T-helper 1 cell treated with Interleukin-12 subunit alpha and Interleukin-12 subunit beta and Interleukin-4 antibody, amounts not matched to agents 30 μg/mL and 1 μg/mL, for 36 hours (primary cell): ENCODE results near the gene SLC25A13.
A peak's percentile ranks its signal among the peaks of the same experiment; 100 is the strongest.

Source experiments
- H3K27ac Mint-ChIP-seq: one replicate; pipeline ENCODE4 v1.8.0; 2021; ENCODE audit warnings: mild to moderate bottlenecking, mixed read lengths
- H3K27me3 Mint-ChIP-seq: one replicate; pipeline ENCODE4 v1.8.0; 2021; ENCODE audit warnings: low read depth, mixed read lengths
- H3K36me3 Mint-ChIP-seq: one replicate; pipeline ENCODE4 v1.8.0; 2021; ENCODE audit warnings: low read depth, mixed read lengths
- H3K4me1 Mint-ChIP-seq: one replicate; pipeline ENCODE4 v1.8.0; 2021; ENCODE audit warnings: low read depth, mixed read lengths
- H3K4me3 Mint-ChIP-seq: one replicate; pipeline ENCODE4 v1.8.0; 2021; ENCODE audit warnings: mild to moderate bottlenecking, moderate library complexity, mixed read lengths
- H3K9me3 Mint-ChIP-seq: one replicate; pipeline ENCODE4 v1.8.0; 2021; ENCODE audit warnings: mixed read lengths

The SLC25A13 gene

DNA sequence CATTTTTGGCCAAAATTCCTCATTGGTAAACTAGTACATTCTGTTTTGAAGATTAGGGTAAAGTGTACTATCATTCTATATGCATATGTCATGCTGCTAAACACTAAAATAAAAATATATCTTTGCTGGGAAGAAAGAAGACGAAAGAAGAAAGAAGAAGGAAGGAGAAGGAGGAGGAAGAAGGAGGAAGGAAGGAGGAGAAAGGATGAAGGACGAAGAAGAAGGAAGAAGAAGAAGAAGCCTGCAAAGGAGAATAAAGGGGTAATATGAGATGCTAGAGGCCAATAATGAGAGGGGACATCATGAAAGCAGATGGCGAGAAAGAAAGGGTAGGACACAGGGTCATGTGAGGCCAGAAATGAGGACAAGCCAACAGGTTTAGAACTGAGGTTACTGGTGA, 8.0 kb downstream of the SLC25A13 start:
- no peaks in the 10 kb centered on the region for H3K9me3 Mint-ChIP-seq
- H3K27me3 Mint-ChIP-seq, result no peaks in the 10 kb centered on the region
- no peak overlapping the region for H3K4me3 Mint-ChIP-seq
- H3K36me3 Mint-ChIP-seq, result no peaks in the 10 kb centered on the region
- peaks cover 3% of the 10 kb centered on the region for H3K4me1 Mint-ChIP-seq
- H3K27ac Mint-ChIP-seq, result no peak overlapping the region

DNA sequence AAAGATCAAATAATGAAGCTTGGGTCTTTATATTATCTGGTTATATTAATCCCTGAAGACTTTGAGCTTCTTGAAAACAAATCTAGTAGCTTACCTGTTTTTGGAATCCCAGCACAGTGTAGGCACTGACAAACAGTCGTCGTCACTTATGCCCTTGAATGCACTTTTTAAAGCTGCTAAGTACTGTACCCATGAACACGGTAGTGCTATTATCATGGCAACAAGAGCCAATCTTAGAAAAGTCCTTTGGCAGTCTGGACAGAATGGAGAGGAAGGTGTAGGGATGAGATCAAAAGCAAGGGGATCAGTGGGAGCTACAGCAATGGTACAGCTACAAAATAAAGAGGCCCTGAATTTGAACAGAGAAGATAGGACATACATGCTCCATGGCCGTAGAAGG, 9.4 kb downstream of the SLC25A13 start:
- Mint-ChIP-seq H3K9me3 (no peaks in the 10 kb centered on the region), H3K4me1 (peaks cover 7% of the 10 kb centered on the region), H3K27me3 (no peaks in the 10 kb centered on the region), H3K36me3 (no peaks in the 10 kb centered on the region), H3K4me3 (no peak overlapping the region), H3K27ac (no peak overlapping the region)

DNA sequence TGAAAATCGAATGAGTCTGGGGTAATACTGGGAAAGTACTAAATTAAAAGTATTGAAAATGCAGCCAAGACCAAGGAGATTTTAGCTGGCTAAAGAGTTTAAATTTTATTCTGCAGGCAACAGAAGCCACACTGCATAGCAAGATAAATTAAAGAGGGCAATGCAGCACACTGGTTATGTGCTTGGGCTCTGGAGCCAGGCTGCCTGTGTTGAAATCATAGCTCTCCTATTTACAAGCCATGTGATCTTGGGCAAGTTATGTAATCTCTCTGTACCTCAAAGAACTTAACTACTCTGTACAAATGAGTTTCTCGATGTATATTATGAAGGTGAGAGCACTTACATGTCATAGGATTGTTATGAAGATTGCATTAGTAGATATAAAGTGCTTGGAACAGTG, 9.9 kb downstream of the SLC25A13 start:
- Mint-ChIP-seq H3K9me3 (no peaks in the 10 kb centered on the region), H3K27me3 (no peaks in the 10 kb centered on the region), H3K27ac (no peak overlapping the region), H3K36me3 (no peaks in the 10 kb centered on the region), H3K4me1 (peaks cover 7% of the 10 kb centered on the region), H3K4me3 (no peak overlapping the region)

DNA sequence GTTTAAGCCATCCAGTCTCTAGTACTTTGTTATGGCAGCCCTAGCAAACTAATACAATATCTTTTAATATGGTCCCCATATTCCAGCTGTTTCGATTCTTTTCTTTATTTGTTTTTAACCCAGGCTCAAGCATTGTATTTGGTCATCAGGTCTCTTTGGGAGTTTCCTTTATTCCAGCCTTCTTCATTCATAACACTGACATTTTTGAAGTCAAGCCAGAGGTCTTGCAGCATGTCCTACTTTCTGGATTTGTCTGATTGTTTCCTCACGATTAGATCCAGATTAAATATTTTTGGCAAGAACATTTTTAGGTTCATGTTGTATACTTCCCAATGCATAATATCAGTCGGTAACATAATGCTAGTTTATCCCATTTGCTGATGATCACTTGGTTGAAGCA, 11.8 kb downstream of the SLC25A13 start:
- no peaks in the 10 kb centered on the region for H3K9me3 Mint-ChIP-seq
- no peak overlapping the region for H3K4me3 Mint-ChIP-seq
- H3K36me3 Mint-ChIP-seq, result no peaks in the 10 kb centered on the region
- H3K27me3 Mint-ChIP-seq, result no peaks in the 10 kb centered on the region
- peaks cover 14% of the 10 kb centered on the region for H3K4me1 Mint-ChIP-seq
- no peak overlapping the region for H3K27ac Mint-ChIP-seq

DNA sequence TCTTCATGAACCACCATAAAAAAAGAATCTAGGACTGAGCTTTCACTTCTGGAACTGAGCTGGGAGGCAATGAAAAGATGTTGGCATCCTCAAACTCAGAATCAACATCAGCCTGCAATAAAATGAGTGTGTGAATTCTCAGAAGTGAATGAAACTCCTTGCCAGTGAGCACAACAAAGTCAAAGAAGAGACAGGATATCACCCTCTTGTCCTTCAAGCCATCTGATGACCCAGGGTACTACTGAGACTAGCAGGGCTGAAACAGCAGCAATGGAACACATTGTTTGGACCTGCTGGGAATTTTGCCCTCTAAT, 13.0 kb downstream of the SLC25A13 start:
- H3K27ac Mint-ChIP-seq, result no peak overlapping the region
- no peaks in the 10 kb centered on the region for H3K27me3 Mint-ChIP-seq
- H3K4me1 Mint-ChIP-seq, result peaks cover 19% of the 10 kb centered on the region
- no peaks in the 10 kb centered on the region for H3K9me3 Mint-ChIP-seq
- no peak overlapping the region for H3K4me3 Mint-ChIP-seq
- H3K36me3 Mint-ChIP-seq, result no peaks in the 10 kb centered on the region

DNA sequence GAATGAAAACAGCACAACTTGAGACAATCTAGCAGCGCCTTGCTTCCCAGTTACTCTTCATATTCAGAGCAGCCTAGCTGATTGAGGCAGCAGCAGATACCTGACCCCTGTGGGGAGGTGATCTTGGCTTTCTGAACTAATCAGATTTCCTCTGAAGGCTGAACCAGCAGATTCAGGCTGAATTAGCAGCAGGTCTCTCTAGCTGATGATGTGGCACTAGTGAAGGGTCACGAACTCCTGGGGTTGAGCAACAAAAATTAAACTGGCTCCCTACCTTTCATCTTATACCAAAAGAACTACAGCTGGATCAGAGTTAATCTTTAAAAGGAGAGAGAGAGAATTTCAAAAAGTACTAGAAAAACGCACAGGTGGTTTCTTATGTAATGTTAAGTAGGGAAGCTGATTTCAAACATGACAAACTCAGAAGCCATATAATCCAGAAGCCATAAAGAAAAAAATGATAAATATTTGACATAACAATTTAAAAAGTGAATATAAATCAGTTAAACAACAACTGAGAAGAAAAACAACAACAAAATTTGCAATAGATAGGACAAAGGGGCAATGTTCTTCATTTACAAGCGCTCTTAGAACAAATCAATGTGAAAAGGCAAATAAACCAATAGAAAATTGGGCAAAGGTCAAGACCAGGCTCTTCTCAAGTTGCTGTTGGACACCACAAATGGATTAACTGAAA, 13.5 kb downstream of the SLC25A13 start:
- Mint-ChIP-seq H3K36me3 (no peaks in the 10 kb centered on the region), H3K4me1 (peaks cover 22% of the 10 kb centered on the region), H3K9me3 (no peaks in the 10 kb centered on the region), H3K4me3 (no peak overlapping the region), H3K27ac (no peak overlapping the region), H3K27me3 (no peaks in the 10 kb centered on the region)

DNA sequence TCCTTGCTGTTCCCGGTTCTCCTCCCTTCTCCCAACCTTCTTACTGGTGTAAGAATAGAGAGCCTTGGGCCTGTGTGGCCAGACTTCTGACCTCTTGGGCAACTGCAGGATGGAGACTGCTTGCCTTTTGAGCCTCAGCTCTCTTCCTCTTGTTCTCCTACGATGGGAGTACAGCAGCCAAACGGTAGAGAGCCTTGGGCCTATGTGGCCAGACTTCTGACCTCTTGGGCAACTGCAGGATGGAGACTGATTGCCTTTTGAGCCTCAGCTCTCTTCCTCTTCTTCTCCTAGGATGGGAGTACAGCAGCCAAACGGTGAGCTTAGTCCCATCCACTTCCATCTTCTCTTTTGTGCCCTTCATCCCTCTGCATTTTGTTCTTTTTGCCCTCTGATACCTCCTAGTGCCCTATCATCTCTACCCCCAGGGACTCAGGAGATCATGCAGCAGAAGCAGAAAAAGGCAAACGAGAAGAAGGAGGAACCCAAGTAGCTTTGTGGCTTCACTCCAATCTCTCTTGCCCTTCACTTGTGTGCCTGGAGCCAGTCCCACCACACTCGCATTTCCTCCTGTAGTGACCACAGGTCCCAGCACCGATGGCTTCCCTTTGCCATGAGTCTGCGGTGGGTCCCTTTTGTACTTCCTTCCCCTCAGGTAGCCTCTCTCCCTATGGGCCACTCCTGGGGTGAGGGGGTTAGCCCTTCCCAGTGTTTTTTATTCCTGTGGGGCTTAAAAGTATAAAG, 15.3 kb downstream of the SLC25A13 start:
- Mint-ChIP-seq H3K9me3 (no peaks in the 10 kb centered on the region), H3K36me3 (peaks cover 6% of the 10 kb centered on the region), H3K4me3 (no peak overlapping the region), H3K27ac (no peak overlapping the region), H3K27me3 (no peaks in the 10 kb centered on the region), H3K4me1 (peaks cover 31% of the 10 kb centered on the region)

DNA sequence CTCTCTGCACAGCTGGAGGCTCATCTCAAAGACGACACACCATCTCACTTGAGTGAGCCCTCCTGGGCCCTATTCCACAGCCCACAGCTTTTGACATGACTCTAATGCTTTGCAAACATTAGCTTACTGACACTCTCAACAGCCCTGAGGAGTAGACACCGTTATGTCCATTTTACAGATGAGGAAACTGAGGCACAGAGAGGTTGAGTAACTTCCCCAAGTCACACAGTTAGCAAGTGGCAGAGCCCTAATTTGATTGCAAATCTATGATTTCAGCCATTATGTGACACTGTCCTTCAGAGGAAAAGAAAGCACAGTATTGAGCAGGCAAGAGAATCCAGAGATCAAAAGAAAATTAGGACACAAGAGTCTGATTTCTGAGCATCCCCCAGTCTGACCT, 16.0 kb downstream of the SLC25A13 start:
- Mint-ChIP-seq H3K36me3 (peaks cover 6% of the 10 kb centered on the region), H3K9me3 (no peaks in the 10 kb centered on the region), H3K4me1 (peaks cover 31% of the 10 kb centered on the region), H3K27me3 (no peaks in the 10 kb centered on the region), H3K4me3 (no peak overlapping the region), H3K27ac (no peak overlapping the region)

DNA sequence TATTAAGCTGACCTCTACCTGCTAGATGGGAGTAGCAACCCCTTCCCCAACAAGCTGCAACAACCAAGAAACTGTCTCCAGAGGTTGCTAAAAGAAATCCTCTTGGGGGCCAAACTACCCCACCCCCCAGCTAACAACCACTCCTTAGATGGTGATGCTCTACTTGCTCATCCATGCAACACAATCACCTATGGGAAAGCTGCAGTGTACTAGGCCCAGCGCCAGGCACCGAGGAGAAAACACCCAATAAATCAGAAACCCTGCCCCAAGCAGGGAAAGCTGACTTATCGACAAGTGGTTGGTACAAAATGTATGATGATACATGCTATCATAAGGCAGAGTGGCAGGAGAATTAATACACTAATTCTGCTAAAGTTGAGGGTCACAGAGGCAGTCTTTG, 17.3 kb downstream of the SLC25A13 start:
- no peaks in the 10 kb centered on the region for H3K9me3 Mint-ChIP-seq
- no peak overlapping the region for H3K27ac Mint-ChIP-seq
- H3K36me3 Mint-ChIP-seq, result peaks cover 6% of the 10 kb centered on the region
- H3K27me3 Mint-ChIP-seq, result no peaks in the 10 kb centered on the region
- H3K4me1 Mint-ChIP-seq, result peaks cover 30% of the 10 kb centered on the region
- H3K4me3 Mint-ChIP-seq, result no peak overlapping the region

DNA sequence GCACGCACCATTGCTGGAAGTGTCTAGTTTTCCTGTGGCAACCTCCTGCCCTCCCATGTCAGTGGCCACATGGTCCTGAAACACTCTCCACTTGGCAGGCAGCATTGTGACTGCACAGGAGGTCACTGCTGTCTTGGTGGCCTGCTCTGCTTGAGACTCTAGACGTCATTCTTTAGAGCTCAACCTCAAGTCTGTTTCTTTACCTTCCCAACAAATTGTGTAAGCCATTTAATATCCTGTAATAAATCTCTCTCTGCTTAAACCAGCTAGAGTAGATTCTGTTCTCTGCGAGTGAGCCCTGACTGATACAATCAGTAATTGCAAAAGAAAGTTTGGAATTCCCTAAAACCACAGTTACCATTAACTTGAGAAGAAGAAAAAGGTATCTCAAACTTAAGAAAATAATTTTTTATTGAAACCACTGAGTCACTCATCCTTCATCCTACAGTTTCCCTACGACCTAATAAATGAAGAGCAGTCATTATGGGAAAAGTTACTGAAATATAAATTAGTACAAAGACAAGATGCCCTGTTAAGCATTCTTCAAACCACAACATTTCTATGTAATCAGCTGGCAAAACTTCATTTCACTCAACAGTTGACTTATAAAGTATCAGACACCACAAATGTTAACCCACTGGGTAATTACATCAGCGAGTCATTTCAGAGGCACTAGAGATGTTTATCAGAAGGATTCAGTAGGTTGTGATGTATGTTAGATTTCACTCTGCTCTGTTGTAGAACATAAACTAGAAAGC, 18.0 kb downstream of the SLC25A13 start:
- peaks cover 30% of the 10 kb centered on the region for H3K4me1 Mint-ChIP-seq
- H3K36me3 Mint-ChIP-seq, result peaks cover 6% of the 10 kb centered on the region
- no peaks in the 10 kb centered on the region for H3K27me3 Mint-ChIP-seq
- no peaks in the 10 kb centered on the region for H3K9me3 Mint-ChIP-seq
- no peak overlapping the region for H3K4me3 Mint-ChIP-seq
- H3K27ac Mint-ChIP-seq, result peak overlapping the region; percentile 15

DNA sequence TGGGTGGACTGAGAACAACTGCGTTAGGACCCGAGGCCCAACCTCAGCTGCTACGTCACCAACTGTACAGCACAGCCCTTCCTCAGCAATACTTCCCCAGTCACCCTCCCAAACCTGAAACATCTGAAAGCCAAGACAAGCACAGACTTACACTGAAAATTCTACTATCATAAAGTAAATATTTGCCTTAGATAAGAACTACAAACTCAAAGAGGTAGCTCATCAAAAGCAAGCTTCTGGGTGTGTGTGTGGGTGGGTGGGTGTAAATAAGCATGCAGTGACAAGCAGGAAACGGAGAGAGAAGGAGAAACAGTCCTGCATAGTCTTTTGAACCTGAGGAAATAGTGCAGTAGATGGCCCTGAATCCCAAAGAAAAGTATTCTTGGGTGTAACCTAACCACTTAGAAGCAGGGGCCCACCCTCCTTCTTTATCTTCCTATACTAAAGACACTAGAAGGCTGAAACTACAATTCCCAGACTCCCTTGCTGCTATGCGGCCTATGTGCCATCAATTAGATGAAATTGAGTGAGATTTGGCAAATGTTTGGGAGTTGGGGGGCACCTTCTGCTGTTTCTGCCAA, 18.7 kb downstream of the SLC25A13 start:
- no peaks in the 10 kb centered on the region for H3K27me3 Mint-ChIP-seq
- peaks cover 28% of the 10 kb centered on the region for H3K4me1 Mint-ChIP-seq
- peaks cover 6% of the 10 kb centered on the region for H3K36me3 Mint-ChIP-seq
- H3K4me3 Mint-ChIP-seq, result no peak overlapping the region
- H3K9me3 Mint-ChIP-seq, result no peaks in the 10 kb centered on the region
- H3K27ac Mint-ChIP-seq, result no peak overlapping the region

DNA sequence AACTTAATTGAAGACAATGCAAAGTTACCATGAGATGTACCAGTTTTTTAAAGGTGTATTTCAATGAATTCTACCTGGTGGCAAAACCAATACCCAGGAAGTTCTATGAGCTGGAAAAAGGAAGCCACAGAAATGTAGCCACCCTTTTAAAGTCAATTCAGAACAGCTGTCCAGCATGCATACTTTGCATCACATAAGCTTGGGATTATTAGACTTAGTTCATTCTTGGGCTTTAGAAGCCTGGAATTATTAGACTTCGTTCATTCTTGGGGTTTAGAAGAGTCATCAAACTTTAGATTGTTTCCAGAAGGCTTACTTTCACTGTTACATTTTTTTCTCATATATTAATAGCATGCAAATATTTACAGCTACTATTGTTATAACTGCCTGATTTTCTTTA, 20.9 kb downstream of the SLC25A13 start:
- Mint-ChIP-seq H3K4me1 (peaks cover 23% of the 10 kb centered on the region), H3K4me3 (no peak overlapping the region), H3K36me3 (peaks cover 6% of the 10 kb centered on the region), H3K27ac (no peak overlapping the region), H3K27me3 (no peaks in the 10 kb centered on the region), H3K9me3 (no peaks in the 10 kb centered on the region)

DNA sequence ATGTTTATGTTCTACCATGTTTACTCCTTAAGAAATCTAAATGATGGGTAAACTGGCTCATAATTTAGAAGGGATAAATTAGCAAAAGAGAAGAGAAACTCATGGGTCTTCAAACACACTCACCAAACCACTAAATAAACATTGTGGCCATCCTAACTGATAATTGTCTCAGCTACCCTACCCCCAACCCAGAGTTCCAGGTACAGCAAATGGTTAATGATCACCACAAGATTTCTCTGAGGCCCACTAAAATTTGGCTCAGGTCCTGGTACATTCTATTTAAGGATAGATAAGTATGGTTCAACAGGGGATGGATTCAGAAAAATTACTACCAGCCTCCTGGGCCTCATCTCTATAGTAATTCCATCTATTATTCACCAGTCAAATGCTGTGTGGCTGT, 21.4 kb downstream of the SLC25A13 start:
- Mint-ChIP-seq H3K27ac (no peak overlapping the region), H3K4me1 (peaks cover 20% of the 10 kb centered on the region), H3K27me3 (no peaks in the 10 kb centered on the region), H3K36me3 (peaks cover 6% of the 10 kb centered on the region), H3K4me3 (no peak overlapping the region), H3K9me3 (no peaks in the 10 kb centered on the region)

DNA sequence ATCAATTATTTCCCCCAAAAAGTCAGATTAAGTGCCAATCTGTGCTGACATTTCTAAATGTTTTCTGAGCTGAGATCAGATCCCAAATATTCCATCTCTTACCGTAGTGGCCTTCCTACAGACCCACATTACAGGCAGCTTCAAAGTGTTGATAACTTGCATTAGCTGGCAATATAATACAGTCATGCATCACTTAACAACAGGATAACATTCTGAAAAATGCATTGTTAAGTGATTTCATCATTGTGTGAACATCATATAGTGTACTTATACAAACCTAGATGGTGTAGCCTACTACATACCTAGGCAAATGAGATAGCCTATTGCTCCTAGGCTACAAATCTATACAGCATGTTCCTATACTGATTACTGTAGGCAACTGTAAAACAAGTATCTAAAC, 22.4 kb downstream of the SLC25A13 start:
- no peaks in the 10 kb centered on the region for H3K9me3 Mint-ChIP-seq
- no peak overlapping the region for H3K27ac Mint-ChIP-seq
- no peak overlapping the region for H3K4me3 Mint-ChIP-seq
- no peaks in the 10 kb centered on the region for H3K27me3 Mint-ChIP-seq
- H3K4me1 Mint-ChIP-seq, result peaks cover 19% of the 10 kb centered on the region
- peaks cover 8% of the 10 kb centered on the region for H3K36me3 Mint-ChIP-seq

DNA sequence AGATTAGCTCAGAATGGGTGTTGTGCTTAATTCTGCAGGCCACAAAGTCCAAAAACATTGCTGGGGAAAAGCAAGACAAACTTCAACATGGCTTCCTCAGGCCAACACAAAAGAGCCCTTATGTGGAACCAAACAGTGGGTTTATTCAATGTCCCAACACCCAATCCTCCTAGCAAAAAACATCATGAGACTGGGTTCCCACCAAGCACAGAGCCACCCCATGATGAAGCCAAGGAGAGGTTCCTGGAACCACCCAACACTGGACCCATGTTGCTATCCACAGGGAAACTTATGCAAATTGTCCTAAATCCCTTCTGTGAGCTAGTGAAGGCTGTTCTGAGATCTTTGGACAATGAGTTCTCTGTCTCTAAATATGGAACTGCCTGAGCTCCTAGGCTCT, 24.0 kb downstream of the SLC25A13 start:
- H3K9me3 Mint-ChIP-seq, result peaks cover under 1% of the 10 kb centered on the region

More for the DNA sequence above, 24.0 kb downstream of the SLC25A13 start:
- no peaks in the 10 kb centered on the region for H3K27me3 Mint-ChIP-seq
- peaks cover 6% of the 10 kb centered on the region for H3K4me1 Mint-ChIP-seq
- H3K36me3 Mint-ChIP-seq, result peaks cover 9% of the 10 kb centered on the region
- no peak overlapping the region for H3K4me3 Mint-ChIP-seq
- no peak overlapping the region for H3K27ac Mint-ChIP-seq
